Measurements from ENCODE around the gene KCNK7. TPM values are rescaled to one million over a fixed set of nuclear protein-coding genes. Genes with fewer than 3 reads are reported as not detected.

KCNK7 gene
- total RNA-seq, 1 donor, result not detected

- no peak for DNase-seq (ENCODE audit: low read depth)
- no peak for TF ChIP-seq CTCF (IDR thresholded peaks at IDR 0.05; ENCODE audit: insufficient read depth, low read depth, low read length)
- peak overlapping the region; percentile 89 for H3K4me3 ChIP-seq (ENCODE audit: low read depth, low read length)
These were observed 15.6 kb upstream of the KCNK7 start for GRCh38 chr11:65611028-65611757.

GRCh38 chr11:65610404-65610803 lies 14.8 kb upstream of the KCNK7 start:
- DNase-seq (ENCODE audit: low read depth), result no peak
- no peak for TF ChIP-seq CTCF (IDR thresholded peaks at IDR 0.05; ENCODE audit: insufficient read depth, low read depth, low read length)
- H3K4me3 ChIP-seq (ENCODE audit: low read depth, low read length), result no peak overlapping the region

- no peak overlapping the region for H3K4me3 ChIP-seq (ENCODE audit: low read depth, low read length)
- no peak for TF ChIP-seq CTCF (IDR thresholded peaks at IDR 0.05; ENCODE audit: insufficient read depth, low read depth, low read length)
- DNase-seq (ENCODE audit: low read depth), result no peak
These were observed 14.1 kb upstream of the KCNK7 start for GRCh38 chr11:65609665-65610064.

GRCh38 chr11:65609229-65609628 lies 13.6 kb upstream of the KCNK7 start:
- no peak for DNase-seq (ENCODE audit: low read depth)
- no peak overlapping the region for H3K4me3 ChIP-seq (ENCODE audit: low read depth, low read length)
- TF ChIP-seq CTCF (IDR thresholded peaks at IDR 0.05; ENCODE audit: insufficient read depth, low read depth, low read length), result no peak

GRCh38 chr11:65607614-65608426 lies 12.2 kb upstream of the KCNK7 start:
- peak overlapping the region; percentile 34 for H3K4me3 ChIP-seq (ENCODE audit: low read depth, low read length)
- no peak for DNase-seq (ENCODE audit: low read depth)
- no peak for TF ChIP-seq CTCF (IDR thresholded peaks at IDR 0.05; ENCODE audit: insufficient read depth, low read depth, low read length)

- DNase-seq (ENCODE audit: low read depth), result peak; percentile 98
- TF ChIP-seq CTCF (IDR thresholded peaks at IDR 0.05; ENCODE audit: insufficient read depth, low read depth, low read length), result no peak
- peak overlapping the region; percentile 34 for H3K4me3 ChIP-seq (ENCODE audit: low read depth, low read length)
These were observed 11.4 kb upstream of the KCNK7 start for GRCh38 chr11:65606876-65607613.
